ENCODE data around the gene TOP3B. TPM values are rescaled to one million over a fixed set of nuclear protein-coding genes. Genes with fewer than 3 reads are reported as not detected.

TOP3B gene
- polyA plus RNA-seq, 4 donors = 12.0 to 26.9 (median 14.5) TPM

DNA sequence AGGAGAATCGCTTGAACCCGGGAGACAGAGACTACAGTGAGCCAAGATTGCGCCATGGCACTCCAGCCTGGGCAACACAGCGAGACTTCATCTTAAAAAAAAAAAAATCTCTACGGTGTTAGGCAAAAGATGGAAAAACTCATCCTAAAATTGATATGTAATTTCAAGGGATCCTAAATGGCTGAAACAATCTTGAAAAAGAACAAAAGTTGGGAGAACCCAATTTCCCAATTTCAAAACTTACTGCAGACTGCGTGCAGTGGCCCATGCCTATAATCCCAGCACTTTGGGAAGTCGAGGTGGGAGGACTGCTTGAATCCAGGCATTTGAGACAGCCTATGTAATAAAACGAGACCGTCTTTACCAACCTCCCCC lies 31.7 kb upstream of the TOP3B start:
- no peaks in the 10 kb centered on the region for H3K9me3 ChIP-seq (ENCODE audit: control insufficient read depth in 2 of 2, insufficient read depth in 1 of 2, low read depth in 1 of 2, low read length in 1 of 2)
- peaks cover 0 to 2% (median 0%) of the 10 kb centered on the region in 3 donors for H3K27me3 ChIP-seq (ENCODE audit: control insufficient read depth in 3 of 3, insufficient read depth in 3 of 3, low read length in 3 of 3)
- H3K27ac ChIP-seq (ENCODE audit: low read depth in 1 of 3, low read length in 2 of 3) = no peak overlapping the region
- no peaks in the 10 kb centered on the region for H3K4me1 ChIP-seq (ENCODE audit: control insufficient read depth in 3 of 3, insufficient read depth in 2 of 3, low read depth in 1 of 3, low read length in 2 of 3)
- FAIRE-seq (no peak), DNase-seq (no peak)
- WGBS, 3 donors = 84 to 92% (median 88%) methylated on average over 9 of the region's 9 CpGs
- no peak overlapping the region for H3K4me3 ChIP-seq (ENCODE audit: low read depth in 1 of 3, low read length in 3 of 3)
- no peaks in the 10 kb centered on the region for H3K36me3 ChIP-seq (ENCODE audit: control insufficient read depth in 3 of 3, insufficient read depth in 2 of 3, low read depth in 1 of 3, low read length in 3 of 3)

DNA sequence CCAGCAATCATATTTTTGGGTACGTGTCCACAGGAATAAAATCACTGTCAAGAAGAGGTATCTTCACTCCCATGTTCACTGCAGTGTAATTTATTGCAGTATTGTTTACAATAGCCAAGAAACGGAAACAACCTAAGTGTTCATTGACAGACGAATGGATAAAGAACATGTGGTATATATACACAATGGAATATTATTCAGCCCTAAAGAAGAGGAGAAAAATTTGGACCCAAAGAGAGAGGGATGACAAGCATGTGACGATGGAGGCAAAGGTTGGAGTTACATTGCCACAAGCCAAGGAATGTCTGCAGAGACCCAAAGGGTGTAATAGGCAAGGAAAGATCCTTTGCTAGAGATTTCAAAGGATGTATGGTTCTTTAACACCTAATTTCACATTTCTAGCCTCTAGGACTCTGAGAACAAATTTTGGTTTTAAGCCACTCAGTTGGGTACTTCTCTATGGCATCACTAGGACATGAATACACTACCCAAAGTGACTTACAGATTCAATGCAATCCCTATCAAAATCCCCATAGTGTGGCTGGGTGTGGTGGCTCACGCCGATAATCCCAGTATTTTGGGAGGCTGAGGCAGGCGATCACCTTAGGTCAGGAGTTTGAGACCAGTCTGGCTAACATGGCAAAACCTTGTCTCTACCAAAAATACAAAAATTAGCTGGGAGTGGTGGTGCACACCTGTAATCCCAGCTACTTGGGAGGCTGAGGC lies 31.1 kb upstream of the TOP3B start:
- H3K36me3 ChIP-seq (ENCODE audit: control insufficient read depth in 3 of 3, insufficient read depth in 2 of 3, low read depth in 1 of 3, low read length in 3 of 3) = no peaks in the 10 kb centered on the region
- DNase-seq = no peak
- H3K27ac ChIP-seq (ENCODE audit: low read depth in 1 of 3, low read length in 2 of 3) = no peak overlapping the region
- H3K4me1 ChIP-seq (ENCODE audit: control insufficient read depth in 3 of 3, insufficient read depth in 2 of 3, low read depth in 1 of 3, low read length in 2 of 3) = no peaks in the 10 kb centered on the region
- peaks cover 0 to 2% (median 0%) of the 10 kb centered on the region in 3 donors for H3K27me3 ChIP-seq (ENCODE audit: control insufficient read depth in 3 of 3, insufficient read depth in 3 of 3, low read length in 3 of 3)
- 92 to 97% (median 96%) methylated on average over 7 of the region's 7 CpGs for WGBS, 3 donors
- no peak for FAIRE-seq
- H3K4me3 ChIP-seq (ENCODE audit: low read depth in 1 of 3, low read length in 3 of 3) = no peak overlapping the region
- H3K9me3 ChIP-seq (ENCODE audit: control insufficient read depth in 2 of 2, insufficient read depth in 1 of 2, low read depth in 1 of 2, low read length in 1 of 2) = no peaks in the 10 kb centered on the region

DNA sequence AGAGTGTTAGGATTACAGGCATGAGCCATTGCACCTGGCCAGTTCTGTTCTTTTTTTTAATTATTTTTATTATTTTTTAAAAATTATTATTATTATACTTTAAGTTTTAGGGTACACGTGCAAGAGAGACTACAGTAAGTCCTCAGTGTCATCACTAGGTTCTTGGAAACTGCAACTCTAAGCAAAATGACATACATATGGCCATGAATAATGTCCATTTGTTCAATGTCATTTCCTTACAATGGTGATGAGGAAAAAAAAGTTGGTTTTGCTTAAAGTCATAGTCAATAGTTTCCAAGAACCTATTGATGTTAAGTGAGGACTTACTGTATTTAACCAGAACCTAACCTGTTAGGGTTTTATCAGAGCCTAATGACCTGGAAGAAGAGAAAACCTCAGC lies 29.4 kb upstream of the TOP3B start:
- Histone ChIP-seq H3K4me3 (ENCODE audit: low read depth in 1 of 3, low read length in 3 of 3) (no peak overlapping the region), H3K27ac (ENCODE audit: low read depth in 1 of 3, low read length in 2 of 3) (no peak overlapping the region), H3K36me3 (ENCODE audit: control insufficient read depth in 3 of 3, insufficient read depth in 2 of 3, low read depth in 1 of 3, low read length in 3 of 3) (no peaks in the 10 kb centered on the region), H3K9me3 (ENCODE audit: control insufficient read depth in 2 of 2, insufficient read depth in 1 of 2, low read depth in 1 of 2, low read length in 1 of 2) (no peaks in the 10 kb centered on the region), H3K4me1 (ENCODE audit: control insufficient read depth in 3 of 3, insufficient read depth in 2 of 3, low read depth in 1 of 3, low read length in 2 of 3) (no peaks in the 10 kb centered on the region), H3K27me3 (ENCODE audit: control insufficient read depth in 3 of 3, insufficient read depth in 3 of 3, low read length in 3 of 3) (peaks cover 0 to 2% (median 0%) of the 10 kb centered on the region in 3 donors)
- FAIRE-seq (no peak), DNase-seq (no peak)
- 57 to 75% (median 63%) methylated on average over 1 of the region's 1 CpG for WGBS, 3 donors

GRCh38 chr22:22010358-22010757 lies 27.8 kb upstream of the TOP3B start:
- Histone ChIP-seq H3K4me1 (ENCODE audit: control insufficient read depth in 3 of 3, insufficient read depth in 2 of 3, low read depth in 1 of 3, low read length in 2 of 3) (no peaks in the 10 kb centered on the region), H3K9me3 (ENCODE audit: control insufficient read depth in 2 of 2, insufficient read depth in 1 of 2, low read depth in 1 of 2, low read length in 1 of 2) (no peaks in the 10 kb centered on the region), H3K27me3 (ENCODE audit: control insufficient read depth in 3 of 3, insufficient read depth in 3 of 3, low read length in 3 of 3) (peaks cover 0 to 2% (median 0%) of the 10 kb centered on the region in 3 donors), H3K4me3 (ENCODE audit: low read depth in 1 of 3, low read length in 3 of 3) (no peak overlapping the region), H3K36me3 (ENCODE audit: control insufficient read depth in 3 of 3, insufficient read depth in 2 of 3, low read depth in 1 of 3, low read length in 3 of 3) (no peaks in the 10 kb centered on the region), H3K27ac (ENCODE audit: low read depth in 1 of 3, low read length in 2 of 3) (no peak overlapping the region)
- 43 to 62% (median 51%) methylated on average over 2 of the region's 2 CpGs for WGBS, 3 donors
- no peak for DNase-seq
- FAIRE-seq = no peak

GRCh38 chr22:22009661-22010060 lies 27.1 kb upstream of the TOP3B start:
- 43 to 59% (median 47%) methylated on average over 3 of the region's 3 CpGs for WGBS, 3 donors
- H3K27ac ChIP-seq (ENCODE audit: low read depth in 1 of 3, low read length in 2 of 3) = no peak overlapping the region
- H3K36me3 ChIP-seq (ENCODE audit: control insufficient read depth in 3 of 3, insufficient read depth in 2 of 3, low read depth in 1 of 3, low read length in 3 of 3) = no peaks in the 10 kb centered on the region
- H3K4me3 ChIP-seq (ENCODE audit: low read depth in 1 of 3, low read length in 3 of 3) = no peak overlapping the region
- H3K4me1 ChIP-seq (ENCODE audit: control insufficient read depth in 3 of 3, insufficient read depth in 2 of 3, low read depth in 1 of 3, low read length in 2 of 3) = no peaks in the 10 kb centered on the region
- DNase-seq (no peak), FAIRE-seq (no peak)
- no peaks in the 10 kb centered on the region for H3K9me3 ChIP-seq (ENCODE audit: control insufficient read depth in 2 of 2, insufficient read depth in 1 of 2, low read depth in 1 of 2, low read length in 1 of 2)
- H3K27me3 ChIP-seq (ENCODE audit: control insufficient read depth in 3 of 3, insufficient read depth in 3 of 3, low read length in 3 of 3) = peaks cover 0 to 2% (median 0%) of the 10 kb centered on the region in 3 donors

- WGBS, 3 donors = 89 to 92% (median 91%) methylated on average over 6 of the region's 6 CpGs
- H3K27ac ChIP-seq (ENCODE audit: low read depth in 1 of 3, low read length in 2 of 3) = no peak overlapping the region
- no peak for FAIRE-seq
These were observed 24.0 kb upstream of the TOP3B start for GRCh38 chr22:22006596-22006990.

DNA sequence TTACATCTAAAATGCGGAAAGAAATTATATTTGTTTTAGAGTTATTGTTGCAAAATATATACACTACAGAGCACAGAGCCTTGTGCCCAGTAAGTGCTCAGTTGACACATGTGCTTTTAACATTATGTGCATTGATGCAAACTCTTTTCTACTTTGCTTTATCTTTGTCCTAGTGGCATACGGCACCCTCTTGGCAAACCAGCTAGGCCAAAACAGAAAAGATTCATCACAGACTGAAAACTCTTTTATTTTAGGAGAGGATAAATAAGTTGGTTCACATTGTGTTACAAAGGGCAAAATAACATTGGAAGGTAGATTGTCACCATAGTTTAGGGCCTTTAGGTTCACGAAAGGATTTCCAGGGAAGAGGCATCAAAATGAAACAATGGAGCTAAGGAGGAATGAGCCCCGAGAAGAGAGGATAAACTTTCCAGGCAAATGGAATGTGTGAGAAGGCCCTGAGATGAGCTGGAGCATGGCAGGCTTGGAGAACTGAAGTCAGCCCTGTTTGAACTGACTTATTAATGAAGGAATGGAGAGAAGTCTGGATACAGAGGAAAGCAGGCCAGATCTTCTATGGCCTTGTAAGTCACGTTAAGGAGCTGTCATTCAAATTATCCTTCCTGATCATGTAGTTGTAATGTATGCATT lies 23.5 kb upstream of the TOP3B start:
- H3K27ac ChIP-seq (ENCODE audit: low read depth in 1 of 3, low read length in 2 of 3) = no peak overlapping the region
- 72 to 77% (median 73%) methylated on average over 5 of the region's 5 CpGs for WGBS, 3 donors
- DNase-seq = no peak
- no peak overlapping the region for H3K4me3 ChIP-seq (ENCODE audit: low read depth in 1 of 3, low read length in 3 of 3)
- no peak for FAIRE-seq
- H3K27me3 ChIP-seq (ENCODE audit: control insufficient read depth in 3 of 3, insufficient read depth in 3 of 3, low read length in 3 of 3) = peaks cover 0 to 2% (median 2%) of the 10 kb centered on the region in 3 donors
- no peaks in the 10 kb centered on the region for H3K9me3 ChIP-seq (ENCODE audit: control insufficient read depth in 2 of 2, insufficient read depth in 1 of 2, low read depth in 1 of 2, low read length in 1 of 2)
- no peaks in the 10 kb centered on the region for H3K36me3 ChIP-seq (ENCODE audit: control insufficient read depth in 3 of 3, insufficient read depth in 2 of 3, low read depth in 1 of 3, low read length in 3 of 3)
- no peaks in the 10 kb centered on the region for H3K4me1 ChIP-seq (ENCODE audit: control insufficient read depth in 3 of 3, insufficient read depth in 2 of 3, low read depth in 1 of 3, low read length in 2 of 3)

More at GRCh38 chr22:22006596-22006990, 24.0 kb upstream of the TOP3B start:
- DNase-seq = no peak
- peaks cover 0 to 2% (median under 1%) of the 10 kb centered on the region in 3 donors for H3K27me3 ChIP-seq (ENCODE audit: control insufficient read depth in 3 of 3, insufficient read depth in 3 of 3, low read length in 3 of 3)
- no peaks in the 10 kb centered on the region for H3K36me3 ChIP-seq (ENCODE audit: control insufficient read depth in 3 of 3, insufficient read depth in 2 of 3, low read depth in 1 of 3, low read length in 3 of 3)
- no peak overlapping the region for H3K4me3 ChIP-seq (ENCODE audit: low read depth in 1 of 3, low read length in 3 of 3)
- no peaks in the 10 kb centered on the region for H3K4me1 ChIP-seq (ENCODE audit: control insufficient read depth in 3 of 3, insufficient read depth in 2 of 3, low read depth in 1 of 3, low read length in 2 of 3)
- H3K9me3 ChIP-seq (ENCODE audit: control insufficient read depth in 2 of 2, insufficient read depth in 1 of 2, low read depth in 1 of 2, low read length in 1 of 2) = no peaks in the 10 kb centered on the region

- WGBS, 3 donors = 44 to 73% (median 72%) methylated on average over 3 of the region's 3 CpGs
- H3K27me3 ChIP-seq (ENCODE audit: control insufficient read depth in 3 of 3, insufficient read depth in 3 of 3, low read length in 3 of 3) = peaks cover 0 to 5% (median 0%) of the 10 kb centered on the region in 3 donors
- DNase-seq (no peak), FAIRE-seq (no peak)
- no peaks in the 10 kb centered on the region for H3K9me3 ChIP-seq (ENCODE audit: control insufficient read depth in 2 of 2, insufficient read depth in 1 of 2, low read depth in 1 of 2, low read length in 1 of 2)
- no peaks in the 10 kb centered on the region for H3K4me1 ChIP-seq (ENCODE audit: control insufficient read depth in 3 of 3, insufficient read depth in 2 of 3, low read depth in 1 of 3, low read length in 2 of 3)
- H3K4me3 ChIP-seq (ENCODE audit: low read depth in 1 of 3, low read length in 3 of 3) = no peak overlapping the region
- H3K36me3 ChIP-seq (ENCODE audit: control insufficient read depth in 3 of 3, insufficient read depth in 2 of 3, low read depth in 1 of 3, low read length in 3 of 3) = no peaks in the 10 kb centered on the region
- H3K27ac ChIP-seq (ENCODE audit: low read depth in 1 of 3, low read length in 2 of 3) = no peak overlapping the region
These were observed 20.6 kb upstream of the TOP3B start for GRCh38 chr22:22003233-22003632.

Measured in small intestine (tissue), 7 donors.